ENCODE results near the gene MYO7B. TPM values are rescaled to one million over a fixed set of nuclear protein-coding genes. Genes with fewer than 3 reads are reported as not detected.
"Not testable (repeated sequence)": the region's sequence is repeated elsewhere in the genome, so short reads cannot be mapped to it uniquely, and the experiment has no call there.

MYO7B gene
- total RNA-seq, 1 donor from 2014 or later: 0.28 TPM

DNA sequence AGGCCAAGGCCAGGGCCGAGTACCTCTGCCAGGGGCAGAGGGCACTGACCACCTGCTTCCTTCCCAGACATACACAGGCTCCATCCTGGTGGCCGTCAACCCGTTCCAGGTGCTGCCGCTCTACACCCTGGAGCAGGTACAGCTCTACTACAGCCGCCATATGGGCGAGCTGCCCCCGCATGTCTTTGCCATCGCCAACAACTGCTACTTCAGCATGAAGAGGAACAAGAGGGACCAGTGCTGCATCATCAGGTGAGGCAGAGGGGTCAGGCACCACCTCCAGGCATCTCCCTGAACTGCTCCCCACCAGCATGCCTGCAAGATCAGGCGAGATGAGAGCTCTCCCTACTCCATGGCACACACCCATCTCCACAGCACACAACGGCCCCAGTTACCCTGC is 31.1 kb downstream of the MYO7B start:
- no peaks in the 10 kb centered on the region for H3K9me3 Mint-ChIP-seq
- no peaks in the 10 kb centered on the region for H3K36me3 Mint-ChIP-seq (ENCODE audit: low read depth)
- DNase-seq (ENCODE audit: low read depth, low spot score): no peak
- no peak overlapping the region for H3K27ac Mint-ChIP-seq (ENCODE audit: unreplicated experiment)
- no peaks in the 10 kb centered on the region for H3K27me3 Mint-ChIP-seq (ENCODE audit: low read depth)
- H3K4me1 Mint-ChIP-seq: no peaks in the 10 kb centered on the region
- no peak overlapping the region for H3K4me3 Mint-ChIP-seq
- TF ChIP-seq, protein P1, sequence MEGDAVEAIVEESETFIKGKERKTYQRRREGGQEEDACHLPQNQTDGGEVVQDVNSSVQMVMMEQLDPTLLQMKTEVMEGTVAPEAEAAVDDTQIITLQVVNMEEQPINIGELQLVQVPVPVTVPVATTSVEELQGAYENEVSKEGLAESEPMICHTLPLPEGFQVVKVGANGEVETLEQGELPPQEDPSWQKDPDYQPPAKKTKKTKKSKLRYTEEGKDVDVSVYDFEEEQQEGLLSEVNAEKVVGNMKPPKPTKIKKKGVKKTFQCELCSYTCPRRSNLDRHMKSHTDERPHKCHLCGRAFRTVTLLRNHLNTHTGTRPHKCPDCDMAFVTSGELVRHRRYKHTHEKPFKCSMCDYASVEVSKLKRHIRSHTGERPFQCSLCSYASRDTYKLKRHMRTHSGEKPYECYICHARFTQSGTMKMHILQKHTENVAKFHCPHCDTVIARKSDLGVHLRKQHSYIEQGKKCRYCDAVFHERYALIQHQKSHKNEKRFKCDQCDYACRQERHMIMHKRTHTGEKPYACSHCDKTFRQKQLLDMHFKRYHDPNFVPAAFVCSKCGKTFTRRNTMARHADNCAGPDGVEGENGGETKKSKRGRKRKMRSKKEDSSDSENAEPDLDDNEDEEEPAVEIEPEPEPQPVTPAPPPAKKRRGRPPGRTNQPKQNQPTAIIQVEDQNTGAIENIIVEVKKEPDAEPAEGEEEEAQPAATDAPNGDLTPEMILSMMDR (conservative IDR thresholded peaks at IDR 0.05): no peak

DNA sequence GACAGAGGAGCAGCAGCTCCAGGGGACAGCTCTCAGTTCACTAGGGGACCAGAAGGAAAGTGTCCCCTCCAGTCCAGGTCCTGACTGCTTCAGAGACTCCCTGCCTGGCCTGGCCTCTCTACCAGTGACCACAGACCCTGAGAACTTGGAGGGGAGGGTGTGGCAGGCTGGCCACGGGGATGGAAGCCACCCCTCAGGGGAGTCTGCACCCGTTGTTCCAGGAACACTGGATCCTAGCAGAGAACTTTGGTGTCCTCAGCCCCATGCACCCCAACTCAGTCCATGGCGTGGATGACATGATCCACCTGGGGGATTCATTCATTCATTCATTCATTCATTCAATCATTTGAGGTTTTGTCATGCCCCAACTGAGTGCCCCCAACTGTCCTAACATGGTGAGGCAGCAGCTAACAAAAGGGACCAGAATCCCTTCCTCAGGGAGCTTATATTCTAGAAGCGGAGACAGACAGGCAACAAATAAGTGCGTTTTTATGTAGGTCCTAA is 31.9 kb downstream of the MYO7B start:
- Mint-ChIP-seq H3K36me3 (ENCODE audit: low read depth) (no peaks in the 10 kb centered on the region), H3K4me1 (no peaks in the 10 kb centered on the region), H3K4me3 (no peak overlapping the region), H3K9me3 (no peaks in the 10 kb centered on the region), H3K27ac (ENCODE audit: unreplicated experiment) (no peak overlapping the region), H3K27me3 (ENCODE audit: low read depth) (no peaks in the 10 kb centered on the region)
- DNase-seq (ENCODE audit: low read depth, low spot score): no peak
- TF ChIP-seq, protein P1 (conservative IDR thresholded peaks at IDR 0.05): no peak

DNA sequence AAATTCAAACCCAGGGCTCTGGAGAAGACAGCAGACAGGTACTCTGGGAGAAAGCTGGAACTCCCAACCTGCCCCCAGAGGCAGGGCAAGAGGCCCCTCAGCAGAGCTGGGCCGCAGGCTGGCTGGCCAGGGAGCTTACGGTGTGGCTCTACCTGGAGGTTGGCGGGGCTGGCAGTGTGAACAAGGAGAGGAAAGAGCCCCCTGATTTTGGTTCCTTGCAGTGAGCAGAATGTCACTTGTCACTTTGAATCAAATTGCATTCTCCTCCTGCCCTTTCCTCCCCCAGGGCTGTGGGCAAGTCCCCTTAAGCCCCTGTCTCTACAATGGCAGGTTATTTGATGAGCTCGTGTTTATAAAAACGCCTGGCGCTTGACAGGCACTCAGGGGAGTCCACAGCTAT is 32.6 kb downstream of the MYO7B start:
- no peak overlapping the region for H3K27ac Mint-ChIP-seq (ENCODE audit: unreplicated experiment)
- TF ChIP-seq, protein P1 (conservative IDR thresholded peaks at IDR 0.05): no peak
- no peaks in the 10 kb centered on the region for H3K9me3 Mint-ChIP-seq
- no peaks in the 10 kb centered on the region for H3K27me3 Mint-ChIP-seq (ENCODE audit: low read depth)
- no peak overlapping the region for H3K4me3 Mint-ChIP-seq
- no peaks in the 10 kb centered on the region for H3K36me3 Mint-ChIP-seq (ENCODE audit: low read depth)
- no peak for DNase-seq (ENCODE audit: low read depth, low spot score)
- H3K4me1 Mint-ChIP-seq: no peaks in the 10 kb centered on the region

DNA sequence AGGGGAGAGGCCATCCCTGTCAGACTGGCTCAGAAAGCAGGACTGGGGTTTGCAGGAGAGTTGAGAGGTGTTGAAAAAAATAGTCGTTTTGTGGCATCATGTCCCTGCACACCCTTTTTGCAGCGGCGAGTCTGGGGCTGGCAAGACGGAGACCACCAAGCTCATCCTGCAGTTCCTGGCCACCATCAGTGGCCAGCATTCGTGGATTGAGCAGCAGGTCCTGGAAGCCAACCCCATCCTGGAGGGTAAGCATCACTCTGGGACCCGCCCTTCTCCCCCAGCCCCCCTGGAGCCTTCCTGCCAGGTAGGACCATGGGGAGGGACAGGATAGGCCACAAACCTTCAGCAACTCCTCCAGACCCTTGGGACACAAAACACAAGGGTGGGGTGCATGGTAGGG is 34.2 kb downstream of the MYO7B start:
- Mint-ChIP-seq H3K4me1 (no peaks in the 10 kb centered on the region), H3K27me3 (ENCODE audit: low read depth) (no peaks in the 10 kb centered on the region), H3K27ac (ENCODE audit: unreplicated experiment) (no peak overlapping the region), H3K9me3 (no peaks in the 10 kb centered on the region), H3K36me3 (ENCODE audit: low read depth) (no peaks in the 10 kb centered on the region), H3K4me3 (no peak overlapping the region)
- DNase-seq (ENCODE audit: low read depth, low spot score): no peak
- TF ChIP-seq, protein P1 (conservative IDR thresholded peaks at IDR 0.05): no peak

DNA sequence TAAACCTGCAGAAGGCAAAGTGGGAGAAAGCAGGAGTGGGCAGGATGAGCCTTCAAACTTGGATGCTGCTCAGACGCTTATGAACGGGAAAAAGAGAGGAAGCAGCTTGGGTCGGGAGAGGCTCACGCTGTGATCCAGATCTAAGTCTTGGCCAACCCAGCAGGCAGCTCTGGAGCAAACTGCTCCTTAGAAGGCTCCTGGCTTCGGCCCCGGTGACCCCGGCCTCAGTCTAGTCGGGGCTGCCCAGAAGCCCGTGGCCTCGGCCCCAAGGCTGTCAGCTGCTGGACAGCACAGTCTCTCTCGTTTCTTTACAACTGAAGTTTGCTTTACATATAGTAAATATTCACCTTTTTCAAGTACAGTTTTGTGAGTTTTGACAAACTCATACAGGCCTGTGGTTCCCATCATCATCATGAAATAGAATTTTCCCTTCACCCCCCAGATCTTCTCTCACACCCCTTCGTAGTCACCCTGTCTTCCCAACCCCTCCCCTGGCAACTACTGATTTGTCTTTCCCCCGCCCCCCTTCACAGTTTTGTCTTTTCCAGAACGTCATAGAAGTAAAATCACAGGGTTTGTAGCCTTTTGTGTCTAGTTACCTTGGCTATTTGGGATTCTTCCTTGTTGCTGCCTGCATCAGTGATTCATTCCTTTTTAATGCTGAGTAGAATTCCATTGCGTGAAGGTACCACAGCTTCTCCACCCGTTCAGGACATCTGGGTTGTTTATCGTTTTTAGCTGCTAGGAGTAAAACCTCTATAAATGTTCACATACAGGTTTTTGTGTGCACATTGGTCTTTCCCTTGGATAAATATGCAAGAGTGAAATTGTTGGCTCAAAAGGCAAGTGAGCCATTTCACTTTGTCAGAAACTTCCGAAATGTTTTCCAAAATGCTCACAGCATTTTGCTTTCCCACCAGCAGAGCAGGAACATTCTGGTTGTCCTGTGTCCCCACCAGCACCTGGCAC is 35.1 kb downstream of the MYO7B start:
- H3K36me3 Mint-ChIP-seq (ENCODE audit: low read depth): no peaks in the 10 kb centered on the region
- H3K4me1 Mint-ChIP-seq: no peaks in the 10 kb centered on the region
- H3K27me3 Mint-ChIP-seq (ENCODE audit: low read depth): no peaks in the 10 kb centered on the region
- no peak for DNase-seq (ENCODE audit: low read depth, low spot score)
- TF ChIP-seq, protein P1 (conservative IDR thresholded peaks at IDR 0.05): no peak
- no peak overlapping the region for H3K4me3 Mint-ChIP-seq
- no peak overlapping the region for H3K27ac Mint-ChIP-seq (ENCODE audit: unreplicated experiment)
- H3K9me3 Mint-ChIP-seq: no peaks in the 10 kb centered on the region

GRCh38 chr2:127572352-127572751 is 36.9 kb downstream of the MYO7B start:
- not testable (repeated sequence) for H3K27ac Mint-ChIP-seq (ENCODE audit: unreplicated experiment); H3K9me3 Mint-ChIP-seq; DNase-seq (ENCODE audit: low read depth, low spot score); H3K4me3 Mint-ChIP-seq; H3K27me3 Mint-ChIP-seq (ENCODE audit: low read depth); H3K36me3 Mint-ChIP-seq (ENCODE audit: low read depth); H3K4me1 Mint-ChIP-seq
